ENCODE results near the gene POC1B. TPM values are rescaled to one million over a fixed set of nuclear protein-coding genes. Genes with fewer than 3 reads are reported as not detected.

The POC1B gene
- total RNA-seq, 2 donors from 2014 or later = 11.9 to 30.7 TPM

GRCh38 chr12:89490922-89491321 is 34.9 kb downstream of the POC1B start:
- Histone ChIP-seq H3K4me3 (no peak overlapping the region), H3K27ac (no peak overlapping the region), H3K4me1 (ENCODE audit: control insufficient read depth in 1 of 2, low read depth in 2 of 2) (no peaks in the 10 kb centered on the region), H3K36me3 (peaks cover 4% of the 10 kb centered on the region), H3K9me3 (no peaks in the 10 kb centered on the region), H3K27me3 (replicated peaks; ENCODE audit: insufficient read depth) (no peaks in the 10 kb centered on the region)
- TF ChIP-seq, protein P1, sequence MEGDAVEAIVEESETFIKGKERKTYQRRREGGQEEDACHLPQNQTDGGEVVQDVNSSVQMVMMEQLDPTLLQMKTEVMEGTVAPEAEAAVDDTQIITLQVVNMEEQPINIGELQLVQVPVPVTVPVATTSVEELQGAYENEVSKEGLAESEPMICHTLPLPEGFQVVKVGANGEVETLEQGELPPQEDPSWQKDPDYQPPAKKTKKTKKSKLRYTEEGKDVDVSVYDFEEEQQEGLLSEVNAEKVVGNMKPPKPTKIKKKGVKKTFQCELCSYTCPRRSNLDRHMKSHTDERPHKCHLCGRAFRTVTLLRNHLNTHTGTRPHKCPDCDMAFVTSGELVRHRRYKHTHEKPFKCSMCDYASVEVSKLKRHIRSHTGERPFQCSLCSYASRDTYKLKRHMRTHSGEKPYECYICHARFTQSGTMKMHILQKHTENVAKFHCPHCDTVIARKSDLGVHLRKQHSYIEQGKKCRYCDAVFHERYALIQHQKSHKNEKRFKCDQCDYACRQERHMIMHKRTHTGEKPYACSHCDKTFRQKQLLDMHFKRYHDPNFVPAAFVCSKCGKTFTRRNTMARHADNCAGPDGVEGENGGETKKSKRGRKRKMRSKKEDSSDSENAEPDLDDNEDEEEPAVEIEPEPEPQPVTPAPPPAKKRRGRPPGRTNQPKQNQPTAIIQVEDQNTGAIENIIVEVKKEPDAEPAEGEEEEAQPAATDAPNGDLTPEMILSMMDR (IDR thresholded peaks at IDR 0.05) = no peak
- ATAC-seq (ENCODE audit: insufficient number of reproducible peaks, low FRiP score, low read depth) = no peak
- no peak for DNase-seq (ENCODE audit: low spot score)

- DNase-seq (ENCODE audit: low spot score) = no peak
- Histone ChIP-seq H3K4me3 (no peak overlapping the region), H3K36me3 (peaks cover 4% of the 10 kb centered on the region), H3K4me1 (ENCODE audit: control insufficient read depth in 1 of 2, low read depth in 2 of 2) (no peaks in the 10 kb centered on the region), H3K27me3 (replicated peaks; ENCODE audit: insufficient read depth) (no peaks in the 10 kb centered on the region), H3K9me3 (no peaks in the 10 kb centered on the region), H3K27ac (no peak overlapping the region)
- TF ChIP-seq, protein P1 (IDR thresholded peaks at IDR 0.05) = no peak
- no peak for ATAC-seq (ENCODE audit: insufficient number of reproducible peaks, low FRiP score, low read depth)
These were observed 39.6 kb downstream of the POC1B start for GRCh38 chr12:89486264-89486663.

GRCh38 chr12:89484470-89484869 is 41.4 kb downstream of the POC1B start:
- ATAC-seq (ENCODE audit: insufficient number of reproducible peaks, low FRiP score, low read depth) (no peak), DNase-seq (ENCODE audit: low spot score) (no peak)
- Histone ChIP-seq H3K27ac (no peak overlapping the region), H3K9me3 (no peaks in the 10 kb centered on the region), H3K36me3 (no peaks in the 10 kb centered on the region), H3K4me3 (no peak overlapping the region), H3K27me3 (replicated peaks; ENCODE audit: insufficient read depth) (no peaks in the 10 kb centered on the region), H3K4me1 (ENCODE audit: control insufficient read depth in 1 of 2, low read depth in 2 of 2) (no peaks in the 10 kb centered on the region)
- TF ChIP-seq, protein P1 (IDR thresholded peaks at IDR 0.05) = no peak

- H3K4me1 ChIP-seq (ENCODE audit: control insufficient read depth in 1 of 2, low read depth in 2 of 2) = no peaks in the 10 kb centered on the region
- H3K27me3 ChIP-seq (replicated peaks; ENCODE audit: insufficient read depth) = no peaks in the 10 kb centered on the region
- ATAC-seq (ENCODE audit: insufficient number of reproducible peaks, low FRiP score, low read depth) = no peak
- no peak overlapping the region for H3K27ac ChIP-seq
- TF ChIP-seq, protein P1 (IDR thresholded peaks at IDR 0.05) = no peak
- no peak overlapping the region for H3K4me3 ChIP-seq
- no peak for DNase-seq (ENCODE audit: low spot score)
- no peaks in the 10 kb centered on the region for H3K36me3 ChIP-seq
- no peaks in the 10 kb centered on the region for H3K9me3 ChIP-seq
These were observed 44.5 kb downstream of the POC1B start for GRCh38 chr12:89481213-89481914.

DNA sequence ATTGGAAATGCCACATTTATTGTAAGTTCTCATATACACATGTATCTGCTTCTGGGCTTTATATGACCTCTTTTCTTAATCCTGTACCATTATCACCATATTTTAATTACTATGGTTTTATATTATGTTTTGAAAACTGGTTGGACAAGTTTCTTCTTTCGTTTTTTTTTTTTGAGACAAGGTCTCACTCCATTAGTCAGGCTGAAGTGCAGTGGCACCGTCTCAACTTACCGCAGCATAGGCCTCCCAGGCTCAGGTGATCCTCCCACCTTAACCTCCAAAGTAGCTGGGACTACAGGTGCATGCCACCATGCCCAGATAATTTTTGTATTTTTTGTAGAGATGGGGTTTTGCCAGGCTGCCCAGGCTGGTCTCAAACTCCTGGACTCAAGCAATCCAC is 45.9 kb downstream of the POC1B start:
- ATAC-seq (ENCODE audit: insufficient number of reproducible peaks, low FRiP score, low read depth) (no peak), DNase-seq (ENCODE audit: low spot score) (no peak)
- TF ChIP-seq, protein P1 (IDR thresholded peaks at IDR 0.05) = no peak
- H3K36me3 ChIP-seq = no peaks in the 10 kb centered on the region
- no peak overlapping the region for H3K4me3 ChIP-seq
- no peaks in the 10 kb centered on the region for H3K9me3 ChIP-seq
- no peaks in the 10 kb centered on the region for H3K4me1 ChIP-seq (ENCODE audit: control insufficient read depth in 1 of 2, low read depth in 2 of 2)
- H3K27me3 ChIP-seq (replicated peaks; ENCODE audit: insufficient read depth) = no peaks in the 10 kb centered on the region
- no peak overlapping the region for H3K27ac ChIP-seq

Measured in thoracic aorta (tissue), 2 donors.